NCI-H2107 treated with DMSO at 0.1 percent for 48 hours (cell line): ENCODE results near the gene DGKQ.
"Not testable (repeated sequence)": the region's sequence is repeated elsewhere in the genome, so short reads cannot be mapped to it uniquely, and the experiment has no call there.

Experiments used
- DNase-seq: peaks from one replicate; lab custom pipeline; 2025; ENCODE audit not compliant: unreplicated experiment; lab: John Stamatoyannopoulos, UW

DGKQ gene

DNA sequence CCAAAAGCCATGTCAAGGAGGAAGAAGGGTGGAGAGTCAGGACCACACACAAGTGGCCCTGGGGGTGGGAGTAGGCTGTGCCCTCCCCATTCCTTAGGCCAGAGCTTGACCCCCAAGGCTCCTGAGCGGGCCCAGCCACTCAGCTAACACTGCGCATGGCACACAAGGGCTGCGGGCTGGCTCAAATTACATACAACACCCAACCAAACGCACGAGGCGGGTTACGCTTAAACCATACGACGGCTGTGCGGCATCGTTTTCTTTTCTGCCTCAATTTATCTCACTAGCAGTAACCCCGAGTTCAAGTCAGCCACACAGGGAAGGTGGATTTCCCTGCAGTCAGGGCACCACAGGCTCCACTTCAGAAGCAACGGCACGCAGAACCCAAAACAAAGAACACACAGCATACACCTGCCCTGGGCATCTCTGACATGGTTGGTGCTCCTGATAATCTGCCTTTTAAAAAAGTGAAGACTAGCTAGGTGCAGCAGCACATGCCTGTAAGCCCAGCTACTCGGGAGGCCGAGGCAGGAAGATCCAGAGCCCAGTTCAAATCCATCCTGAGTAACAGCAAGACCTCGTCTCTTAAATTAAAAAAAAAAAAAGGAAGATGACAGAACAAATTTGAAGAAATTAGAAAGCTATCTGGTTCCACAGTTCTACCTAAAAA lies 44.1 kb downstream of the DGKQ start:
- no peak for DNase-seq

GRCh38 chr4:927566-927965 lies 45.8 kb downstream of the DGKQ start:
- not testable (repeated sequence) for DNase-seq

DNA sequence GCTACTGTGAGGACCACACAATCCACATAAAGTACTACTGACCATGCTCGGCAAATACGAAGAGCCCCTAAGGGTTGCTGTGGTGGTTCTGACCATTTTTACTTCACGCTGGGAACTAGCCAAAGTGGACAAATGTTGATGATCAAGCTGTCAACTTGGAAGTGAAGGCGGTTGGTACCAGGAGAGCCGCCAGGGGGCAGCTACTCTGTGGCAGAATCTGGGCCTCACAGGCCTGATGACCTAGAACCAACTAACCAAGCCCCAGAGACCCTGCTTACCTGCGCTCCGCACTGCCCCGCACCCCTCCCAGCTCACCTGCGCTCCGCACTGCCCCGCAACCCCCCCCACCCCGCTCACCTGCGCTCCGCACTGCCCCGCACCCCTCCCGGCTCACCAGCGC lies 46.8 kb downstream of the DGKQ start:
- DNase-seq = no peak

- no peak for DNase-seq
Observed at GRCh38 chr4:925771-926500, 47.4 kb downstream of the DGKQ start.

DNA sequence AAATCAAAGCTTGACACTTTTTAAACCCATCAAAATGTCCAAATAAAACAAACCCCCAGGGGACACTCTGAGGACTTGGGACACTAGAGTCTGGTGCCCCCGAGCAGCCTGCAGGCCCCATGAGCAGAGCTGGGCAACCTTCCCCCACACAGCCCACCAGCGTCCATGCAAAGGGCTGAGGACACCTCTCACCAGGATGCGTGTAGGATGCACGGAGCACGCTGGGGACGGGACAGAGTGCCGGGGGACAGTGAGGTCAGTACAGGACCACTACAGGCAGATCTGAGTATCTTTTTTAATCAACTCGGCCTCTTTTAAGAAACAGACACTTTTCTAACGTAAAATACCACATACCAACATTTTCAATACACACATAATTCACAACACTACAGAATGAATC lies 48.2 kb downstream of the DGKQ start:
- no peak for DNase-seq

DNA sequence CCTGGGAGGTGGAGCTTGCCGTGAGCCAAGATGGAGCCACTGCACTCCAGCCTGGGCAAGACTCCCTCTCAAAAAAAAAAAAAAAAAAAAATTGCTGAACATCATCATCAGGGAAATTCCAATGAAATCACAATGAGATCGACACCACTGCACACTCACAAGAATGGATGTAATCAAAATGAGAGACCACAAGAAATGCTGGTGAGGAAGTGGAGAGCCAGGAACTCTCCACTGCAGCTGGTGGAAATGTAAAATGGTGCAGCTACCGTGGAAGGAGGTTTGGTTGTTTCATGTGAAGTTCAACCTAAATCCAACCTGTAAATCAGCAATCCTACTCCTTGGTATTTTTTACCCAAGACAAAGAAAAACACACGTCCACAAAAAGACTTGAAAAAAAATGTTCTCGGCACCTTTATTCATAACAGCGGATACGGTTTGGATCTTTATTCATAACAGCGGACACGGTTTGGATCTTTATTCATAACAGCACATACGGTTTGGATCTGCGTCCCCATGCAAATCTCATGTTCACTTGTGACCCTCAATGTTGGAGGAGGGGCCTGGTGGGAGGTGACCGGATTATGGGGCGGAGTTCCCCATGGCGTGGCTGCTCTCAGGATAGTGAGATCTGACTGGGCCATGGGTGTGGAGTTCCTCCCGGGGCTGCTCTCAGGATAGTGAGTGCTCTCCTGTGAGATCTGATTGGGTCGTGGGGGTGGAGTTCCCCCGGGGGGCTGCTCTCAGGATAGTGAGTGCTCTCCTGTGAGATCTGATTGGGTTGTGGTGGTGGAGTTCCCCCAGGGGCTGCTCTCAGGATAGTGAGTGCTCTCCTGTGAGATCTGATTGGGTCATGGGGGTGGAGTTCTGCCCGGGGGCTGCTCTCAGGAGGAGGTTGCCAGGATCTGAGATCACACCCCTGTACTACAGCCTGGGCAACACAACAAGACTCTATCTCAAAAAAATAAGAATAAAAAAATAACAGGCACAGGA lies 49.0 kb downstream of the DGKQ start:
- no peak for DNase-seq

- no peak for DNase-seq
Observed at GRCh38 chr4:921830-922331, 51.5 kb downstream of the DGKQ start.

- DNase-seq = not testable (repeated sequence)
Observed at GRCh38 chr4:919004-919680, 54.2 kb downstream of the DGKQ start.

DNA sequence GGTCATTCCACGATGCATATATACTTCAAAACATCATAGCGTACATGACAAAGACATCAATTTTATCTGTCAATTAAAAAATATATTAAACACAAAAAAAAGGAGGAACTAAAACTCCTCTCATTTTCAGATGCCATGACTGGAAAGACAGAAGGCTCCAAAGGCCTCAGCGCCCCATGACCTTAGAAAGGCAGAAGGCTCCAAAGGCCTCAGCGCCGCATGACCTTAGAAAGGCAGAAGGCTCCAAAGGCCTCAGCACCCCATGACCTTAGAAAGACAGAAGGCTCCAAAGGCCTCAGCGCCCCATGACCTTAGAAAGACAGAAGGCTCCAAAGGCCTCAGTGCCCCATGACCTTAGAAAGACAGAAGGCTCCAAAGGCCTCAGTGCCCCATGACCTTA lies 54.8 kb downstream of the DGKQ start:
- not testable (repeated sequence) for DNase-seq

DNA sequence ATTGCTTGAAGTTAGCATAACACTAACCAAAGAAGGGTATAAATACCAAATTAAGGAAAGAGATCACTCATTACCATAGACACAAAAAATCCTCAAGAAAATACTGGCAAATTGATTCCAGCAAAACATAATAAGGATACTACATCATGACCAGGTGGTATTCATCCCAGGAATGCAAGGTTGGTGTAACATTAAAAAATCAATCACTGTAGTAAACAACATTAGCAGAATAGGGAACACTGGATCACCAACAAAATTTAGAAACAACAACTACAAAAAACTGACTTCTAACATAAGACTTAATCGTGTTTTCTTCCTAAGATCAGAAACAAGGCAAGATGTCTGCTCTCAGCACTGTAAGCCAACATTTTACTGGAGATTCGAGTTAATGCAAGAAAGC lies 55.4 kb downstream of the DGKQ start:
- DNase-seq = no peak

- DNase-seq = no peak
Observed at GRCh38 chr4:917466-917865, 55.9 kb downstream of the DGKQ start.

GRCh38 chr4:915595-915994 lies 57.8 kb downstream of the DGKQ start:
- DNase-seq = no peak

DNA sequence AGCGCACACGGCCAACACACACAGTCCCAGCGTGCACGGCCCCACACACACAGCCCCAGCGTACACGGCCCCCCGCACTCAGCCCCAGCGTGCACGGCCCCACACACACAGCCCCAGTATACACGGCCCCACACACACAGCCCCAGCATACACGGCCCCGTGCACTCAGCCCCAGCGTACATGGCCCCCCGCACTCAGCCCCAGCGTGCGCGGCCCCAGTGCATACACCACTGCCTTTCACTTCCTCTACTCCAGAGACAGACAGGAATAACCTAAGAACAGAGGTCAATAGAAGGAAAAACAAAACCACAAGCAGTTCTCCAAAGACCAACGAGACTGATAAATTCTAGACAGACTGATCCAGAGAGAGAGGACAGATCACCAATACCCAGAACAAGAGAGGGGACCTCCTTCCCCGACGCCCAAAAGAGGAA lies 58.3 kb downstream of the DGKQ start:
- DNase-seq = no peak

GRCh38 chr4:914531-914930 lies 58.8 kb downstream of the DGKQ start:
- DNase-seq = no peak

DNA sequence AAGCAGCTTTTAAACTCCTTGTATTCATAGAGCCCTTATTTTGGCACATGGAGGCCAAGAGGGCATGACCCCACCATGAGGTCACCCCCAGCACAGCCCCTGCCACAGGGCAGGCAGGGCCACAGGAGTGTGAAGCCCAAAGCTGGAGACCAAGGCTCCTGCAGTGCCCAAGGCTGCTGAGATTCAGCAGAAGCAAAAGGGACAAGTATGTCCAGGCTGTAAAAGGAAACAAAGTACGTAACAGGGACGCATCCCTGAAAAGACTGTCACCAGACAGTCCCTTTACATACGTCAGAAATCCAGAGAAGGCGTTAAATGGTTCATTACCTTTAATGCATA lies 60.1 kb downstream of the DGKQ start:
- DNase-seq = no peak

DNA sequence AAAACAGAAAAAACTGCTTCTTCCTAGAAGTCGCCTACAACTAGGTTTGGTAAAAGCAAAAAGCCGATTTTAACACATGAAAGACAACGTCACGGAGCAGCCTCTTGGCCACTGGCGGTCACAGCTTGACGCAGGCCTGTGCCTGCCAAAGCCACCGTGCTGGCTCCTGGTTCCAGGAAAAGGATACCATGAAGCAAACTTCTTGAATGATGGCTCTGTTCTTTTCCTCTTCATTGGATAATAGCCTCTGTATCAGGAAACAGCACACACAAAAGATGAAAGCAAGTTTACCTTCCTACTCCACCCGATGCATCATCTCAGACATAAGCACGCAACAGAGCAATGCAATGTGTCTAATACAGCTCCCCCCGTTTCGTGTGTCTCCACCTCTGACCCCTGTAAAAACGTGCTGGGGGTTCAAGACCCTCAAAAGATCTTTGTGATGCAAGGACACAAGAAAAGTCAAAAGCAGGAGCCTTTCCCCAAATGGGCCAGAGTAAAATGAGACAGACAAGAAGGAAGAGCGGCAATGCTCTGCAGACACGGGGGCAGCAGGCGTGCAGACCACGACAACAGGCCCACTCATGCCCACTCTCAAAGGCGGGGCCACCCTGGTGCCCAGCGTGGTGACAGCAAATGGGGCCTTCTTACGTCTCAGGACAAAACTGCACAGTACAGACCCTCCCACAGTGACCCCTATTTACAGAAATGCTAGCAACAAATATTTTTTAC lies 60.7 kb downstream of the DGKQ start:
- DNase-seq = no peak

DNA sequence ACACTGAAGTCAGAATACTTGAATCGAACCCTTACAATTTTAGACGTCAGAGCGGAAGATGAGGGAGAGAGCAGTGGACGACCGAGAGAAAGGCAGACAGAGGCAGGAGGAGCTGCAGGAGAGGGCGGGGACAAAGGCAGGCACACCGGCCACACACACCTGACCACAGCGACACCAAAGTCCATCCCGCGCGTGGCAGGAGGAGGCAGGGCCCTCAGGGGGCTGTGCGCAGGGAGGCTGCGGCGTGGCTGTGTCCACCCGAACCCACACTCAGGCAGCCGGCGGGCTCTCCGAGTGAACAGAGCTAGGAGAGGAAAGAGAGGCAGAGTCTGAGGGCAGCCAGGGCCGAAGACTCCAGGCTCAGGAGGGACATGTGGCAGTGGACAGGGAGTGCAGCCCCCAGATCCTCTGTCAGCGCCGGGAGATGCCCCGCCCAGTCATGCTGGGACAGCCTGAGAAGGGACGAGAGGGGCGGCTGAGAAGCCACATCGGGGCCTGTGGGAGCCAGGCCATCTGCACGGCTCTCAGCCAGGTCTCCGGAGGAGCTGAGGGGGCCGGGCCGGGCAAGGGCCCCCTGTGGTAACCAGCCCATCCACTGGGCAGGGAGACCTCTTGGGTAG lies 61.4 kb downstream of the DGKQ start:
- no peak for DNase-seq

- no peak for DNase-seq
Observed at GRCh38 chr4:911221-911751, 62.1 kb downstream of the DGKQ start.

DNA sequence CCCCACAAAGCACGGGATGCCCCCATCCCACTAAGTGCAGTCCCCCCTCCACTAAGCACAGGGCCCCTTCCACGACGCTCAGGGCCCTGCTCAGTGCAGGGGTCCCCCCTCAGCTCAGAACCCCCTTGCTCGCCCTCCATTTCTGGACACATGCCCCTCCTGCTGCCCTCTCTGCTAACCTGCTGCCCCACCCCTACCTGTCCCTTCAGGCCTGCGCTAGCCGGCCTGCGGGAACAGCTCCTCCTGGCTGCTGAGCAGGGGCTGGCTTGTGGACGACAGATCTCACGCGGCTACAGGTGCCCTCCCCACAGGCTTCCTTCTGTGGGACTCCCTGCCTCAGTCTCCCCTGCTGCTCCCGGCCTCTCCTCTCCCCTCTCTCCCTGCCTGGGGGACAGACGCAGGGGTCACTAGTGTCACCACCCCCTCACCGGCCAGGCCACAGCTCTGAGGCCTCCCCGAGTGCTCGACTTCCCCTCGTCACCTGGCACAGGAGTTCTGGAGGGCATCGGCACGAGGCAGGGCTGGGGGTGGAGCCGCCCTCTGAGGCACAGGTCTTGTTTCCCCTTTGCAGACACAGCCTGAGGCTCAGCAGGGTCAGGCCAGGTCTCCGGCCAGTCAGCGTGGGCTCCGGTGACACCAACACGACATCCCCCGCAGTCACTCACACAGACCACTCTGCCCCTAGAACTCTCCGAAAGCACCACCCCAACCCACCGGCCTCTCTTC lies 62.8 kb downstream of the DGKQ start:
- DNase-seq = no peak
